ENCODE data around the gene TSHZ1.
A peak's percentile ranks its signal among the peaks of the same experiment; 100 is the strongest.

TSHZ1 gene

DNA sequence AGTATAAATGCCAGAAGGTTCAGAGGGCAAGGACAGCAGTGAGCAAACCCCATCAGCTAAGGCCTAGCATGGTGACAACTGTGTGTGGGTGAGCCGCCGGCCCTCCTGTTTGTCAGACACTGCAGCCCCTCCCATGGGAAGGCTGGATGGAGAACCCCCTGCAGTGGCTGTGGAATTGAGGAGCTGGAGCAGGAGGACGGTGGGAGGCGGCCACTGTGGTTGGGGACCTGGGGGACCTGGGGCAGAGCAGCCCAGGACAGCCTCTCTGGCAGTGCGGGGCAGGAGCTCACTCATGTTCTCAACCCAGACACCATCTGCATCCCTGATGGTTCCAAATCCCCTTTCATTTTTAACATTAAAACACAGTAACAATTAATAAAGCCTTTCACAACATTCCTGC is 68.8 kb downstream of the TSHZ1 start:
- DNase-seq: no peak

DNA sequence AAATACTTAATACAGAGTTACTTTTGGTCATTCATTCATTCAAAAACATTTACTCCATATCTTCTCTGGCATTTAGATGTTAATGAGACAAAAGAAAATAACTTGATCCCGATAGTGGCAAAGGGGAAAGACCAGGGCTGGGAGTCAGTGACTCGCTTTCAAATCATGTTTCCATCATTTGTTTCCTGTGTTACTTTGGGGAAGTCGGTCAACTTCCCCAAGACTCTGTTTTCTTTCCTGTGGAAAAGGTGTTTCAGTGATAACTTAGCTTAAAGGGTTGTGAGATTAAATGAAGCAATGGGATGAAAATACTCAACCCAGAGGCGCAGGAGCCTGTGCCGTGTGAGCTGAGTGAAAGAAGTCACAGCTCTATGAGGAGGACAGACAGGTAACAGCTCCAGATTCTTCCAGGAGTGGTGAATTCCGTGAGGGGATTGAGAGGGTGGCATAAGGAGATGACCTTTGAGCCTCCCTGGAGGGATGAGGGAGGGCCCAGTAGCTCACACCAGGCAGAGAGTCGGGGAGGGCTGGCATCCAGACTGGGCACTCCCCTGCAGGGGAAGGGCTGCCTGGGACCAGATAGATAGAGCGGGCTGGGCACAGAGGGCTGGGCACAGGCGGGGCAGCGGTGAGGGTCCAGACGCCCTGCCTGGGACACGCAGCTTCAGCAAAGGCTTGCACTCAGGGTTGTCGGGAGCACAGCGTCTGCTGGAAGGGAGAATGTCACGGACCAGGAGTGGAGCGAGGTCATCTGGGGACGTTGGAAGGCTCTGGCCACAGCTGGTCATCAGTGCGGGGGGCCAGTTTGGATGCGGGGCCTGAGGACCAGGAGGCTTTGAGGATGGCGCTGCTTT is 70.1 kb downstream of the TSHZ1 start:
- DNase-seq: no peak

- DNase-seq: no peak
Measured at GRCh38 chr18:75282746-75283145, 72.1 kb downstream of the TSHZ1 start.

DNA sequence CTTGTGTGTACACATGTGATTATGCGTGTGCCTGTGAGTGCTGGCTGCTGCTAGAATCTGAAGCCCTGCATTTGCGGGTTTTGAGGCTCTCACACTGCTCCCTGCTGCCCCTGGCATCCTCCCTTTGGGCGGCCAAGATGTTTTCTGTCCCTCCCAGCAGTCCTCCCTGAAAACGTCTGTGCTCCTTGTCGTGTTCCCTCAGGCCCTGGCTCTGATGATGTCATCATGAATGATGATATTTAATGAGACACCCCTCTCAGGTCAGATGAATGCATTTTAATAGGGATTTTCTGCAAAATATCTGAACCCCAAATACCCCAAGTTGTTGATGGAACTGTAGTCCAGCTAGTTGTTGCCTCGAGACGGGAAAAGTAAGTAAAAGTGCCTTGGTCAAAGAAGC is 73.1 kb downstream of the TSHZ1 start:
- DNase-seq: no peak

DNA sequence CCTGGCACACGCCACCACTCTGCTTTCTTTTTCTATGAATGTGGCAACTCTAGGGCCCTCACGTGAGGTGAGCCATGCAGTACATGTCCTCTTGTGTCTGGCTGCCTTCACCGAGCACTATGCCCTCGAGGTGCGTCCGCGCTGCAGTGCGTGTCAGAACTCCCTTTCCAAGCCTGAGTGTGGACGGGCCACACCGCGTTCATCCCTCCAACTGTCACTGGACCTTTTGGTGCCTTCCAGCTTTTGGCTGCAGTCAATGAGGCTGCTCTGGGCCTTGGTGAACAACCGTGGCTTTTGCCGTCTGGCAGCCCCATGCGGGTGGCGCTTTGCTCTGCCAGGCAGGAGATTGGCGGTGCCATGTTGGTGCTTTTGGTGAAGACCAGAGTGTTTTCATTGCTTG is 74.0 kb downstream of the TSHZ1 start:
- no peak for DNase-seq

- DNase-seq: no peak
Measured at GRCh38 chr18:75285876-75286275, 75.3 kb downstream of the TSHZ1 start.

DNA sequence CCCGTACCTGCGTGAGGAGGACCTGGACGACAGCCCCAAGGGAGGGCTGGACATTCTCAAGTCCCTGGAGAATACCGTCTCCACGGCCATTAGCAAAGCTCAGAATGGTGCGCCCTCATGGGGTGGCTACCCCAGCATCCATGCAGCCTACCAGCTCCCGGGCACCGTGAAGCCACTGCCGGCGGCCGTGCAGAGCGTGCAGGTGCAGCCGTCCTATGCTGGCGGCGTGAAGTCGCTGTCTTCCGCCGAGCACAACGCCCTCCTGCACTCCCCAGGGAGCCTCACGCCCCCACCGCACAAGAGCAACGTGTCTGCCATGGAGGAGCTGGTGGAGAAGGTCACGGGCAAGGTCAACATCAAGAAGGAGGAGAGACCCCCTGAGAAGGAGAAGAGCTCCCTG is 76.4 kb downstream of the TSHZ1 start:
- no peak for DNase-seq

GRCh38 chr18:75287700-75288099 is 77.1 kb downstream of the TSHZ1 start:
- no peak for DNase-seq

DNA sequence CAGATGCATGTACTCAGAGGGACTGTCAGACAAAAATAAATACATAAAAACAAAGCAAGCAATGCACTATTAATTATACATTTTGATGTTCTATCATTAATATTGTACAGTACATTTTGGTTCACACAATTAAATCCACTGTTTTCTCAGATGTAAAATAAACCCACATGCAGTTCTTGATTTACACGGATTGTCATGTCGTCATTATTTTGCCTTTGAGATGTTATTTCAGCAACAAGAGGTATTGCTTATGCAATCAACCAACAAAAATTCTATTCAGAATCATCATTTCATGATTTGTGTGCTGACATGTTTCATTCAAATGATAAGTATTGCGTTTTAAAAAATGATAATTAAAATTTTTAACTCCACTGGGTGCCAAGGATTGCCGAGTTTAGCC is 79.2 kb downstream of the TSHZ1 start:
- no peak for DNase-seq

- no peak for DNase-seq
Measured at GRCh38 chr18:75290737-75291358, 80.3 kb downstream of the TSHZ1 start.

DNA sequence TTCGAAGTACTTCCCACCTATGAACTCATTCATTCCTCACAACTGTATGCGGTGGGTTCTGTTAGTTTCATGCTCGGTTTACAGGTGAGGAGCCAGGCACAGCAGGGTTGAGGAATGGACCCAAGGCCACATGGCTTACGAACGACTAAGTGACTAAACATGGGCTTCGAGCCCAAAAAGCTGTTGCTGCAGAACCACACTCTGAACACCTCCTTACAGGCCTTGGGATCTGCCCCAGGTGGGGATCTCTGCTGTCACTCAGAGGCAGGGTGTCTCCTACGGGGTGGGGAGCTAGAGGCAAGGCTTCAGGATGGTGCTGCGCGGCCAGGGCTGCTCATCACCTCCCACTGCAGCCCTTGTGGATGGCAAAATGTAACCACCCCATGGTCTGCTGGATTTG is 80.9 kb downstream of the TSHZ1 start:
- DNase-seq: no peak

GRCh38 chr18:75293591-75293990 is 83.0 kb downstream of the TSHZ1 start:
- peak; percentile 24 for DNase-seq

DNA sequence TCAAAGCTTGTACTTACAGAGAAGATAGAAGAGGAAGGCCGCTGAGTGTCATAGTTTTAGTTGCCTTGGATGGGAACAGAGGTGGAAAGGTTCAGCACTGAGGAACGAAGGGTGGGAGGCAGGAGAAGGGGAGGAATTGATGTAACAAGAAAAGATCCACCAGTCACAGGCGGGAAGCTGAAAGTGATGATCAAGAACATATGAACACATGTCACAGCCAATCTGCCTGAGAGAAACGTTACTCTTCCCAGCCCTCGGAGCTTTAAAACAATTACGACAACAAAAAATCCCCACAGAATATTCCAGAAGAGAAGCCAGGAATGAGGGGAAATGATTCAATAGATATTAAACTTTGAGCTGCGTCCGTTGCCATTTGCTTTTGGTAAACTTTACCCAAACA is 87.1 kb downstream of the TSHZ1 start:
- no peak for DNase-seq

GRCh38 chr18:75304678-75305557 is 94.3 kb downstream of the TSHZ1 start:
- no peak for DNase-seq

DNA sequence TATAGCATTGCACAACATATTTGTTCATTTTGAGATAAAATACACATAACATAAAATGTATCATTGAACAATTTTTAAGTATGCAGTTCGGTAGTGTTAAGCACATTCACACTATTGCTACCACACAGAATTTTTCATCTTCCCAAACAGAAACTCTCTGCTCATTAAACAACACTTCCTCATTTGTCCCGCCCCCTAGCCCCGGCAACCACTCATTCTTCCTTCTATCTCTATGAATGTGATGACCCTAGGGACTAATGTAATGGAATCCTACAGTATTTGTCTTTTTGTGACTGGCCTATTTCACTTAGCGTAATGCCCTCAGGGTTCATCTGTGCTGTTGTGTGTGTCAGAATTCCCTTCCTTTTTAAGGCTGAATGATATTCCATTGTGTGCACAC is 95.4 kb downstream of the TSHZ1 start:
- DNase-seq: no peak

DNA sequence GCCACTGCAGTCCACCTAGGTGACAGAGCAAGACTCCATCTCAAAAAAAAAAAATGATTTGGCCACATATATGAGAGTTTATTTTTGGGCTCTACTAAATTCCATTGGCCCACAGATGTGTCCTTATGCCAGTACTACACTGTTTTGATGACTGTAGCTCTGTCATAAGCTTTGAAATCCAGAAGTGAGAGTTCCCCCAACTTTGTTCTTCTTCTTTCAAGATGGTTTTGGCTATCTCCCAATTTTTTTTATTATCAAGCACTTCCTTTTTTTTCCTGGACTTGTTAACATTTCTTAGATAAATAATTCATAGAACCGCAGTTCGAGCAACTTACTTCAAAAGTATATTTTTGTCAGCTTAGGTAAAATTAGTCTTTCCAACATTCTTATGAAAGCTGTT is 96.9 kb downstream of the TSHZ1 start:
- no peak for DNase-seq

GRCh38 chr18:75309564-75309963 is 99.0 kb downstream of the TSHZ1 start:
- no peak for DNase-seq

GRCh38 chr18:75314117-75314516 is 103.5 kb downstream of the TSHZ1 start:
- DNase-seq: no peak

- no peak for DNase-seq
Measured at GRCh38 chr18:75314606-75315005, 104.0 kb downstream of the TSHZ1 start.

DNA sequence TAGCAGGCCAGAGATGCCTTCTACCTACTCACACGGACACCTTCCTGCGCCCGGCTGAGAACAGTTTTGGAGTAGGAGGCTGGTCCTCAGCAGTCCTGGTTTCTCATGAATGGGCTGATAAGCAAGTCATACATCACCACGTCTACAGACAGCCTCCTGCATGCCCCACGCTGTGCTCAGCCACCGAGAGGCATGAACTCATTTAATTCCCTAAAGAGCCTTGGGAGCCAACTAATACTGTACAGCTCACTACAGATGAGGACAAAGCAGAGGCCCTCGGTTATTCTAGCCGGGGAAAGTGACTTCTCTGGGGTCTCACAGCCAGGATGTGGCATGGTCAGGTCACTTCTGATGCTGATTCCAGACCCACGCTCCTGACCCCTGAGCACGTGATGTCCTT is 105.6 kb downstream of the TSHZ1 start:
- DNase-seq: no peak

- DNase-seq: no peak
Measured at GRCh38 chr18:75316826-75317225, 106.2 kb downstream of the TSHZ1 start.

DNA sequence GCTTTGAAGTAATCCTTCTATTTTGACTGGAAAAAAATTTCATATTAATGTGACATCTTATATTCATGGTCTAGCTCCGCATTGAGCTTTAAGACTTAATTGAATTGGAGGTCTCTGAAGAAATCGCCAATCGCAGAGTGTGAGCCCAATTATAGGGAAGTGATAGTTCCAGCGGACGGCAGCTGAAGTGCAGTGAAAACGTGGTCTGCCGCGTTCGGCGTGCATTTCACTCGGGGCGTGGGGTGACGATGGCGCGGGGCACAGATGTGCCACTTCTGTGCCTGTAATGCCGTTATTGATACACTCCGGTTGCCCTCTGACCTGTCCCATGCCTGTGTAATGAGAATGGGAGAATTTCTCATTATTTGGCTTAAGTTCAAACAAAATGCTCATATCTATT is 106.7 kb downstream of the TSHZ1 start:
- DNase-seq: no peak

GRCh38 chr18:75317703-75318102 is 107.1 kb downstream of the TSHZ1 start:
- no peak for DNase-seq

DNA sequence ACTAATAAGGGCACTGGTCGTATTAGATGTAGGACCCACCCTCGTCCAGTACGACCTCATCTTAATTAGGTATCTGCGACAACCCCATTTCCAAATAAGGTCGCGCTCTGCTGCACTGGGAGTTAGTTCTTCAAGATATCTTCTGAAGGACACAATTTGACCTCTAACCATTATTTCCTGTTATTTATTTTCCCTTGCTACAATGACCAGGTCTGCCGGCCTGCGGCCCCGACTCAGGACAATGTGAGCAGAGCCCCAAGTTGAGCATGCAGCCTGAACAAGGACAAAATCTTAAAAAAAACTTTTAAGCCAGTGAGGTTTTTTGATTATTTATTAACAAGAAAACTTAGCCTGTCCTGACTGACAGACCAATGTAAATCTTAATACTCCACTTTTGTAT is 109.3 kb downstream of the TSHZ1 start:
- DNase-seq: no peak

Data from NCI-H187 treated with DMSO at 0.1 percent for 48 hours (cell line).